ENCODE measurements around the gene RGS14.

DNA sequence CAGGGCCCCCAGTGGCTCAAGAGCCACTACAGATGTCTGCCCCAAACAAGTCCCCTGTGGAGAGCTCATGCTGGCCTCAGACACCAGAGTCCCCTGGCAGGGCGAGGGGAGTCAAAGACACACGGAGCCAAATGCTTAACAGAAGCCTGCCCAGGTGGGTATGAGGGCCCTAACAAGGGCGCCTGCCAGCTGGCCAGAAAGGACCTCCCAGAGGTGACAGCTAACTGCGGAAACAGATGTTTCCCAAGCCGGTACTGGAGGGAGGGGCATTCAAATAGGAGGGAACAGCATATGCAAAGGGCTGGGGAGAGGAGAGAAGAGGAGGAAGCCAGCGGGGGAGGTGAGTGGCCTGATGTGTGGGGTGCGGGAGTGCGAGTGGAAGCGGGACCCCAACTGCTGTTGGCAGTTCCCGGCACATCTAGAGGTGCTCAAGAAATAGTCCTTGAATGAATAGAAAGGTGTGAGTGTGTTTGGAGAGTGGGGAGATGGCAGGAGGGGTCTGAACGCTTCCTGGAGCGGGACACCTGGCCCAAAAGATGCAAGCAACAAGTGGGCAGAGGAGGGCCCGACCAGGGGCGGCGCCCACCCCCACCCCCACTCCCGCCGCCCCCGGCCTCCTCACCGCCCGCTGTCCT is 46.9 kb upstream of the RGS14 start:
- TF ChIP-seq, protein P1, sequence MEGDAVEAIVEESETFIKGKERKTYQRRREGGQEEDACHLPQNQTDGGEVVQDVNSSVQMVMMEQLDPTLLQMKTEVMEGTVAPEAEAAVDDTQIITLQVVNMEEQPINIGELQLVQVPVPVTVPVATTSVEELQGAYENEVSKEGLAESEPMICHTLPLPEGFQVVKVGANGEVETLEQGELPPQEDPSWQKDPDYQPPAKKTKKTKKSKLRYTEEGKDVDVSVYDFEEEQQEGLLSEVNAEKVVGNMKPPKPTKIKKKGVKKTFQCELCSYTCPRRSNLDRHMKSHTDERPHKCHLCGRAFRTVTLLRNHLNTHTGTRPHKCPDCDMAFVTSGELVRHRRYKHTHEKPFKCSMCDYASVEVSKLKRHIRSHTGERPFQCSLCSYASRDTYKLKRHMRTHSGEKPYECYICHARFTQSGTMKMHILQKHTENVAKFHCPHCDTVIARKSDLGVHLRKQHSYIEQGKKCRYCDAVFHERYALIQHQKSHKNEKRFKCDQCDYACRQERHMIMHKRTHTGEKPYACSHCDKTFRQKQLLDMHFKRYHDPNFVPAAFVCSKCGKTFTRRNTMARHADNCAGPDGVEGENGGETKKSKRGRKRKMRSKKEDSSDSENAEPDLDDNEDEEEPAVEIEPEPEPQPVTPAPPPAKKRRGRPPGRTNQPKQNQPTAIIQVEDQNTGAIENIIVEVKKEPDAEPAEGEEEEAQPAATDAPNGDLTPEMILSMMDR (IDR thresholded peaks at IDR 0.05), result no peak
- no peak for TF ChIP-seq POLR2A (IDR thresholded peaks at IDR 0.05; ENCODE audit: low read depth)
- no peak for TF ChIP-seq POLR2AphosphoS5 (IDR thresholded peaks at IDR 0.05)
- TF ChIP-seq EP300 (IDR thresholded peaks at IDR 0.05), result no peak
